K562 (cell line): Measurements from ENCODE around the gene CNGA4. TPM values are rescaled to one million over a fixed set of nuclear protein-coding genes. Genes with fewer than 3 reads are reported as not detected.
A peak's percentile ranks its signal among the peaks of the same experiment; 100 is the strongest.

Experiments used
- ATAC-seq: fragments of 200-7000 bp; cut with Tn5 transposase; 3 replicates; pipeline ENCODE4 v1.9.1; 2020; ENCODE audit warnings: moderate library complexity
- BruUV-seq: library from RNA; stranded (reverse); fragments of 400-500 nt; replicated peaks from 2 replicates; lab custom pipeline; 2021; lab: Mats Ljungman, UMichigan
- CTCF ChIA-PET: fragments of 300-600 bp; formaldehyde crosslinking; extraction: SDS; loops from one replicate; lab custom pipeline; 2021; ENCODE audit warnings: low intra/inter-chr PET ratio; lab: Yijun Ruan, JAX
- POLR2A ChIA-PET: fragments of 300-600, 350-650 bp; sonication (Branson Sonifier 250); formaldehyde crosslinking; extraction: SDS; loops from one replicate; lab custom pipeline; 2021; ENCODE audit warnings: antibody characterized with exemption, inconsistent platforms; lab: Yijun Ruan, JAX
- DNase-seq, 4 experiments: peaks; one replicate each; pipeline versions ENCODE4 v3.0.0 to v3.0.0-alpha.2; 2011 to 2018; ENCODE audit warnings: low spot score in 3 of 4, mixed read lengths in 3 of 4; ENCODE audit errors: extremely low read depth in 1 of 4
- FAIRE-seq: peaks from 2 replicates; lab custom pipeline; 2011; peaks lifted over from hg19 to GRCh38; lab: Jason Lieb, UNC
- H2AFZ ChIP-seq: 2 replicates; pipeline ENCODE4 v1.6.0; 2011; ENCODE audit warnings: low read depth, low read length, control low read depth, inconsistent platforms
- H3K27ac ChIP-seq: fragments of 200-600 bp; 3 replicates; pipeline ENCODE4 v1.8.0; 2011; ENCODE audit warnings: low read depth, mild to moderate bottlenecking, control low read depth, inconsistent platforms, low read length, moderate library complexity, mixed read lengths; ENCODE audit errors: extremely low read depth
- H3K27me3 ChIP-seq, 2 experiments: fragments of 300-600 bp in 1 of 2; 2 replicates in 1 of 2; 3 replicates in 1 of 2; pipeline versions ENCODE4 v1.6.0 to v1.8.0; 2011; ENCODE audit warnings: inconsistent platforms in 2 of 2, low read length in 2 of 2, mild to moderate bottlenecking in 1 of 2, mixed read lengths in 1 of 2, moderate library complexity in 1 of 2; ENCODE audit not compliant: control insufficient read depth in 2 of 2, insufficient read depth in 2 of 2
- H3K36me3 ChIP-seq: fragments of 300-600 bp; 3 replicates; pipeline ENCODE4 v1.8.0; 2011; ENCODE audit warnings: mild to moderate bottlenecking, low read length, inconsistent platforms; ENCODE audit not compliant: control insufficient read depth, insufficient read depth
- H3K4me1 ChIP-seq, 2 experiments: fragments of 200-600 bp in 1 of 2; replicated peaks in 1 of 2; 2 replicates in 1 of 2; 3 replicates in 1 of 2; pipeline versions ENCODE4 v1.5.1 to v1.8.0; 2011; ENCODE audit warnings: inconsistent platforms in 2 of 2, low read length in 2 of 2, mild to moderate bottlenecking in 1 of 2, mixed read lengths in 1 of 2, moderate library complexity in 1 of 2; ENCODE audit not compliant: control insufficient read depth in 2 of 2, insufficient read depth in 2 of 2
- H3K4me2 ChIP-seq: 2 replicates; pipeline ENCODE4 v1.6.1; 2011; ENCODE audit warnings: low read length, control low read depth, inconsistent platforms, mixed read lengths; ENCODE audit not compliant: insufficient read depth
- H3K4me3 ChIP-seq: fragments of 200-600 bp; sonication (generic), shearing (Covaris generic); 2 replicates; pipeline ENCODE4 v1.5.1; 2016; ENCODE audit warnings: control low read depth, inconsistent platforms
- H3K79me2 ChIP-seq: fragments of 200-600 bp; 3 replicates; pipeline ENCODE4 v1.8.0; 2011; ENCODE audit warnings: low read length, inconsistent platforms; ENCODE audit not compliant: control insufficient read depth, insufficient read depth
- H3K9ac ChIP-seq, 2 experiments: 2 replicates each; pipeline versions ENCODE4 v1.6.0 to v1.6.1; 2011; ENCODE audit warnings: low read depth in 2 of 2, low read length in 2 of 2, control low read depth in 1 of 2, inconsistent platforms in 1 of 2, mild to moderate bottlenecking in 1 of 2, mixed read lengths in 1 of 2; ENCODE audit not compliant: insufficient read depth in 1 of 2
- H3K9me1 ChIP-seq: one replicate; pipeline ENCODE4 v1.6.0; 2011; ENCODE audit warnings: inconsistent platforms, mild to moderate bottlenecking, low read length, moderate library complexity; ENCODE audit not compliant: control insufficient read depth, insufficient read depth
- H3K9me3 ChIP-seq: replicated peaks from 2 replicates; pipeline ENCODE4 v1.5.1; 2011; ENCODE audit warnings: low read depth, low read length, inconsistent platforms; ENCODE audit not compliant: control insufficient read depth, insufficient read depth
- H4K20me1 ChIP-seq: replicated peaks from 2 replicates; pipeline ENCODE4 v1.6.1; 2011; ENCODE audit warnings: low read length, inconsistent platforms, mixed read lengths; ENCODE audit not compliant: control insufficient read depth, insufficient read depth
- BHLHE40 ChIP-seq: IDR thresholded peaks from 2 replicates; pipeline ENCODE4 v1.6.1; 2011; ENCODE audit warnings: low read length, improper control_type of control experiment
- ELF1 ChIP-seq: fragments of 200-800 bp; sonication (Bioruptor generic); IDR thresholded peaks from 2 replicates; pipeline ENCODE4 v1.6.1; 2016; ENCODE audit warnings: missing genetic modification characterization, missing compliant biosample characterization
- ETV1 ChIP-seq: fragments of 450-650 bp; conservative IDR thresholded peaks from 2 replicates; pipeline ENCODE4 v1.6.1; 2016; ENCODE audit warnings: missing genetic modification characterization, control low read depth, low read depth, missing compliant biosample characterization
- FUS ChIP-seq: fragments of 200-400 bp; formaldehyde crosslinking; optimal IDR thresholded peaks from 2 replicates; pipeline ENCODE3; 2017; ENCODE audit warnings: low read depth, low read length
- GTF2A2 ChIP-seq: IDR thresholded peaks from 2 replicates; pipeline ENCODE4 v1.6.1; 2016; ENCODE audit warnings: mild to moderate bottlenecking, missing genetic modification characterization, missing compliant biosample characterization
- LARP7 ChIP-seq: fragments of 450-650 bp; IDR thresholded peaks from 2 replicates; pipeline ENCODE4 v1.6.1; 2016
- MBD1 ChIP-seq: fragments of 250-450 bp; sonication (Bioruptor Pico); IDR thresholded peaks from 2 replicates; pipeline ENCODE4 v1.8.0; 2022; ENCODE audit warnings: inconsistent platforms
- MEF2A ChIP-seq: IDR thresholded peaks from 2 replicates; pipeline ENCODE4 v1.6.1; 2011; ENCODE audit warnings: low read depth, mild to moderate bottlenecking, low read length, moderate library complexity; ENCODE audit not compliant: control insufficient read depth
- NFE2L1 ChIP-seq: fragments of 450-650 bp; IDR thresholded peaks from 2 replicates; pipeline ENCODE4 v1.6.1; 2016; ENCODE audit warnings: missing genetic modification characterization, low read depth, mild to moderate bottlenecking, missing compliant biosample characterization, moderate library complexity, borderline replicate concordance
- NR2F6 ChIP-seq: fragments of 450-650 bp; formaldehyde crosslinking; IDR thresholded peaks from 2 replicates; pipeline ENCODE4 v1.4.0; 2020; ENCODE audit warnings: mild to moderate bottlenecking
- SMAD4 ChIP-seq: fragments of 250-450 bp; sonication (Bioruptor Pico); conservative IDR thresholded peaks from 2 replicates; pipeline ENCODE4 v1.8.0; 2021; ENCODE audit warnings: inconsistent platforms, mild to moderate bottlenecking, moderate library complexity
- ZBTB34 ChIP-seq: fragments of 250-450 bp; sonication (Bioruptor Pico); IDR thresholded peaks from 2 replicates; pipeline ENCODE4 v1.8.0; 2021; ENCODE audit warnings: mild to moderate bottlenecking, moderate library complexity
- ZBTB8A ChIP-seq: fragments of 450-650 bp; IDR thresholded peaks from 2 replicates; pipeline ENCODE4 v1.6.1; 2018; ENCODE audit warnings: mild to moderate bottlenecking, moderate library complexity; ENCODE audit not compliant: partially characterized antibody
- ZEB2 ChIP-seq: fragments of 450-650 bp; IDR thresholded peaks from 2 replicates; pipeline ENCODE4 v1.6.1; 2016
- ZNF232 ChIP-seq: sonication (generic); formaldehyde crosslinking; IDR thresholded peaks from 2 replicates; pipeline ENCODE4 v1.8.0; 2022; ENCODE audit warnings: mild to moderate bottlenecking, missing genetic modification reagents
- ZNF589 ChIP-seq: fragments of 200-800 bp; sonication (Bioruptor generic); IDR thresholded peaks from 2 replicates; pipeline ENCODE4 v1.6.1; 2016; ENCODE audit warnings: low read depth, missing genetic modification characterization, missing compliant biosample characterization
- ZNF778 ChIP-seq: fragments of 450-650 bp; formaldehyde crosslinking; IDR thresholded peaks from 2 replicates; pipeline ENCODE4 v1.4.0; 2020; ENCODE audit warnings: mild to moderate bottlenecking, moderate library complexity
- WGBS: fragments of 100-300 bp; shearing (Covaris generic); methylation state at CpG from one replicate; pipeline ENCODE4 v1.1.6; 2016; ENCODE audit warnings: low coverage, mixed read lengths; ENCODE audit not compliant: insufficient coverage; ENCODE audit errors: missing lambda C conversion rate; 5-methylcytosine and 5-hydroxymethylcytosine counted together
- in situ Hi-C: fragments of 300-500 bp; cut with MboI; formaldehyde crosslinking; loops from 4 replicates; pipeline ENCODE4 v1.15.0; 2018; ENCODE audit warnings: inconsistent platforms, mixed read lengths
- intact Hi-C: fragments of 100-400 bp; cut with micrococcal nuclease; formaldehyde crosslinking; loops from 2 replicates; pipeline ENCODE4 v1.14.2; 2022
- polyA plus RNA-seq, 8 experiments: library from polyadenylated mRNA; depleted of rRNA in 4 of 8; stranded (reverse) in 5 of 8; unstranded in 3 of 8; fragments of >200 nt; fragmentation: Nextera tagmentation in 2 of 8; fragmentation: Illumina TruSeq in 1 of 8; extraction: Ambion mirVana in 2 of 8; extraction: Trizol in 1 of 8; gene quantifications; 2 replicates each; pipeline versions ENCODE4 v1.2.1 to v1.2.3, GENCODE V29; 2011 to 2014; ENCODE audit warnings: inconsistent platforms in 1 of 8, missing spikeins in 1 of 8
- total RNA-seq, 7 experiments: library from RNA; depleted of rRNA in 6 of 7; stranded (reverse); fragments of >200 nt in 6 of 7; fragmentation: Illumina TruSeq in 2 of 7; extraction: Trizol in 2 of 7; gene quantifications; 2 replicates each; pipeline versions ENCODE4 v1.2.1 to v1.2.3, GENCODE V29; 2011 to 2021; ENCODE audit warnings: low replicate concordance in 1 of 7

Gene CNGA4
- total and polyA plus RNA-seq, 9 of the 15 experiments (the other 6 are each of a cell fraction or from before 2014, with no cell fraction given): 0.04 to 0.09 (median 0.06) TPM; not detected in 6

GRCh38 chr11:6283453-6284023, 44.6 kb downstream of the CNGA4 start (continued):
- TF ChIP-seq ZNF589: peak; percentile 59; the same call in 1 of the 2 replicates
- peak; percentile 50; the same call in 1 of the 2 replicates for TF ChIP-seq ZBTB34 (CRISPR knock-in tag)
- TF ChIP-seq GTF2A2 (tag): no peak
- TF ChIP-seq SMAD4: peak; percentile 65

GRCh38 chr11:6284250-6284649, 45.4 kb downstream of the CNGA4 start:
- no peak for TF ChIP-seq ELF1 (tag)
- no peak for TF ChIP-seq BHLHE40
- no peak for TF ChIP-seq ETV1 (tag)
- TF ChIP-seq FUS: no peak
- TF ChIP-seq ZEB2: no peak
- TF ChIP-seq NFE2L1 (tag): no peak
- no peak for TF ChIP-seq ZNF778 (CRISPR knock-in tag)
- TF ChIP-seq LARP7: no peak
- TF ChIP-seq MBD1 (CRISPR knock-in tag): no peak
- TF ChIP-seq MEF2A: no peak
- no peak for TF ChIP-seq NR2F6 (CRISPR knock-in tag)
- no peak for TF ChIP-seq ZNF232 (CRISPR knock-in tag)
- no peak for TF ChIP-seq ZBTB8A
- no peak for TF ChIP-seq GTF2A2 (tag)
- Histone ChIP-seq H3K4me1 (no peaks in the 10 kb centered on the region), H3K4me3 (no peak overlapping the region), H4K20me1 (no peaks in the 10 kb centered on the region), H3K9me3 (no peaks in the 10 kb centered on the region), H2AFZ (no peak overlapping the region), H3K9me1 (no peaks in the 10 kb centered on the region), H3K27ac (no peak overlapping the region), H3K4me2 (no peak overlapping the region), H3K27me3 (peaks cover 18 to 28% of the 10 kb centered on the region in 2 experiments), H3K9ac (no peak overlapping the region), H3K36me3 (no peaks in the 10 kb centered on the region), H3K79me2 (no peaks in the 10 kb centered on the region)
- ChIA-PET CTCF (no interaction called here), POLR2A (no interaction called here)
- no TSS peak for BruUV-seq
- in situ Hi-C loops: no loop called here
- ATAC-seq (no peak), DNase-seq (no peak), FAIRE-seq (no peak)
- intact Hi-C loops: no loop called here
- WGBS: 10% methylated on average over 3 of the region's 3 CpGs
